Measurements from ENCODE around the gene MRPL37.

GRCh38 chr1:54157401-54157800 lies 42.6 kb upstream of the MRPL37 start:
- TF ChIP-seq GLIS1 (tag by site-specific recombination; IDR thresholded peaks at IDR 0.05) (no peak), CTCF (tag by site-specific recombination; IDR thresholded peaks at IDR 0.05) (no peak), GLI2 (tag by site-specific recombination; IDR thresholded peaks at IDR 0.05; ENCODE audit: borderline replicate concordance, low read depth) (no peak), ZBTB26 (tag by site-specific recombination; optimal IDR thresholded peaks at IDR 0.05) (no peak), ZBTB1 (tag by site-specific recombination; IDR thresholded peaks at IDR 0.05) (no peak), ATF2 (tag by site-specific recombination; IDR thresholded peaks at IDR 0.05; ENCODE audit: low read depth) (no peak), ZBTB21 (tag by site-specific recombination; IDR thresholded peaks at IDR 0.05) (no peak)

All from HEK293 (cell line).